NOMO-1 (cell line): ENCODE data around the gene CSHL1.
"Not testable (repeated sequence)": the region's sequence is repeated elsewhere in the genome, so short reads cannot be mapped to it uniquely, and the experiment has no call there.

Experiments
- DNase-seq, 2 experiments: peaks; one replicate each; lab custom pipeline; 2025; ENCODE audit not compliant: unreplicated experiment in 2 of 2; lab: John Stamatoyannopoulos, UW

Gene CSHL1

DNA sequence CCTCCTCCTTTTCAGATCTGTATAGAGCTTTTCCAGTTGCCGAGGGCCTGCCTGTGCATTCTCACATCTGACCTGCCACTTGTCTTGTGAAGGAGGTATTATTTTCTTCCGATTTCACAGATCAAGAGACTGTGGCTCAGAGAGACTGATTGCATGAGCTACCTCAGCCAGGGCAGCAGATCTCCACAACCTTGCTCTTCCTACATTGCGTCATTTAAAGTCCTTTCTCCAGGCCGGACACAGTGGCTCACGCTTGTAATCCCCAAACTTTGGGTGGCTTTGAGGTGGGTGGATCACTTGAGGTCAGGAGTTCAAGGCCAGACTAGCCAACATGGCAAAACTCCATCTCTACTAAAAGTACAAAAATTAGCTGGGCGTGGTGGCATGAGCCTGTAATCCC, 9.0 kb upstream of the CSHL1 start:
- DNase-seq, result not testable (repeated sequence)

DNA sequence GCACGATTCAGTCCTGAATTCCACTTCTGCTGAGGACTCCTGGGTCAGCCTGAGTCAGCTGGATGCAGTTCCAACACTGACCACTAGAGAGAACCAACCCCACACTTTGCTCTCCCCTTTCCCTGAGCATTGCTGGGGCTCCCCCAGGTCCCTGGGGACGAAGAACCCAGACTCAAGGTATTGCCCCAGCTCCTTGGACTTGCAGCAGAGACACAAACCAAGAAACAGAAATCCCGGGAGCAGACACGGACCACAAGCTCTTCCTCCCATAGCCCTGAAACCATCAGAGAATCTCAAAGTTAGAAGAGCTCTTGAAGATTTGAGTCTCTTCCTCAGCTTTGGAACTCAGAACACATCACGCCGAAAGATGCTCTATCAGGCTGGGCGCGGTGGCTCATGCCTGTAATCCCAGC, 8.3 kb upstream of the CSHL1 start:
- peak; percentile 8 to 26 for DNase-seq

DNA sequence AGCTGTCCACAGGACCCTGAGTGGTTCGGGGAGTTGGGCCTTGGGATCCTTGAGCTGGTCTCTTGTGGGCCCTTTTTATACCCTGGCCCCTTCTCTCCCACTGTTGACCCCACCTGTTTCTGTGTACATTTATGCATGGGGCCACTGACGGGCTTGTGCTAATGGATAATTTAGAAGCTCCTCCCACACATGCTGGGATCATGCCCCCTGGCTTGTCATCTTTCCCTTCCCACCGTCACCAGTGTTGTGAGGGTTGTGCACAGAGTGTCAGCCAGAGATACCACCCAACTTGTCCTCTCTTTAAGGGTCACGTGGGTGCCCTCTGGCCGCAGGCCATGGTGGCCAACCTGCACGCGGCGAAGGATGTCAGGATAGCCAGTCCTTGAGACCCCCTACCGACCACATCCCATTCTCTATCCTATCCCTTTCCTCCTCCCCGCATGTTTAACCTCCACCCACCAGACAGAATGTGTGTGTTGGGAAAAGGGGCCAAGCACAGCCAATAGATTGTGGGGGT, 7.8 kb upstream of the CSHL1 start, which contains the start of gene GH1:
Gene GH1, minus strand, starts transcription at position 51 of the 517 bp plus-strand sequence. CDS start 63 bp downstream, outside the sequence.
- DNase-seq, result not testable (repeated sequence)

DNA sequence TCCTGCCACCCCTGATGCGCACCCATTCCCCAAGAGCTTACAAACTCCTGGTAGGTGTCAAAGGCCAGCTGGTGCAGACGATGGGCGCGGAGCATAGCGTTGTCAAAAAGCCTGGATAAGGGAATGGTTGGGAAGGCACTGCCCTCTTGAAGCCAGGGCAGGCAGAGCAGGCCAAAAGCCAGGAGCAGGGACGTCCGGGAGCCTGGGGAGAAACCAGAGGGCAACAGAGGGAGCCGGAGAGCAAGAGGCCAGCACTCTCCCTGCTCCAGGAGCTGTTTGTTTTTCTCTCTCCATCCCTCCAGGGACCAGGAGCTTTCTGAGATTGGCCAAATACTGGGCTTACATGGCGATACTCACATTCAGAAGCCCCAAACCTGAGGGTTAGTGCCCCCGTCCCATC, 7.2 kb upstream of the CSHL1 start:
- DNase-seq, result no peak

DNA sequence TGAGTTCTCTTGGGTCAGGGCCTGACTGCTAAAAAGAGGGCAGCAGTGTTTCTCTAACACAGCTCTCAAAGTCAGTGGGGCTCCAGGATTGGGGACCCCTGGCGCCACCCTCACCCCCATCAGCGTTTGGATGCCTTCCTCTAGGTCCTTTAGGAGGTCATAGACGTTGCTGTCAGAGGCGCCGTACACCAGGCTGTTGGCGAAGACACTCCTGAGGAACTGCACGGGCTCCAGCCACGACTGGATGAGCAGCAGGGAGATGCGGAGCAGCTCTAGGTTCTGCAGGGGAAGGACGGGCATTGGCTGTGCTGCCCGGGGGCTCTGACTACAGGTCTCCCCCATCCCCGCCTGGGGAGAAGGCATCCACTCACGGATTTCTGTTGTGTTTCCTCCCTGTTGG, 6.6 kb upstream of the CSHL1 start:
- no peak for DNase-seq

DNA sequence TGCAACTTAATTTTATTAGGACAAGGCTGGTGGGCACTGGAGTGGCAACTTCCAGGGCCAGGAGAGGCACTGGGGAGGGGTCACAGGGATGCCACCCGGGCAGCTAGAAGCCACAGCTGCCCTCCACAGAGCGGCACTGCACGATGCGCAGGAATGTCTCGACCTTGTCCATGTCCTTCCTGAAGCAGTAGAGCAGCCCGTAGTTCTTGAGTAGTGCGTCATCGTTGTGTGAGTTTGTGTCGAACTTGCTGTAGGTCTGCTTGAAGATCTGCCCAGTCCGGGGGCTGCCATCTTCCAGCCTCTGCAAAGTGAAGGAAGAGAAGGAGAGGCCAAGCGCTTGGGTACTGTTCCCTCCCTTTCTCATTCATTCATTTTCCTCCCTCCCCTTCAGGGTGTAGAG, 6.1 kb upstream of the CSHL1 start:
- DNase-seq, result not testable (repeated sequence)

DNA sequence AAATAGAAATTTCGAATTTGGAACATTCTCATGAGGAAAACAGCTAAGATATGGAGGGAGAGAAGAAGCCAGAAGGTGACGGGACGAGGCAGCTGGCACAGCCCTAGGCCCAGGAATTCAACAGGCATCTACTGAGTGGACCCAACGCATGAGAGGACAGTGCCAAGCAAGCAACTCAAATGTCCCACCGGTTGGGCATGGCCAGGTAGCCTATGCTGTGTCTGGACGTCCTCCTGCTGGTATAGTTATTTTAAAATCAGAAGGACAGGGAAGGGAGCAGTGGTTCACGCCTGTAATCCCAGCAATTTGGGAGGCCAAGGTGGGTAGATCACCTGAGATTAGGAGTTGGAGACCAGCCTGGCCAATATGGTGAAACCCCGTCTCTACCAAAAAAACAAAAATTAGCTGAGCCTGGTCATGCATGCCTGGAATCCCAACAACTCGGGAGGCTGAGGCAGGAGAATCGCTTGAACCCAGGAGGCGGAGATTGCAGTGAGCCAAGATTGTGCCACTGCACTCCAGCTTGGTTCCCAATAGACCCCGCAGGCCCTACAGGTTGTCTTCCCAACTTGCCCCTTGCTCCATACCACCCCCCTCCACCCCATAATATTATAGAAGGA, 5.6 kb upstream of the CSHL1 start:
- DNase-seq, result no peak

DNA sequence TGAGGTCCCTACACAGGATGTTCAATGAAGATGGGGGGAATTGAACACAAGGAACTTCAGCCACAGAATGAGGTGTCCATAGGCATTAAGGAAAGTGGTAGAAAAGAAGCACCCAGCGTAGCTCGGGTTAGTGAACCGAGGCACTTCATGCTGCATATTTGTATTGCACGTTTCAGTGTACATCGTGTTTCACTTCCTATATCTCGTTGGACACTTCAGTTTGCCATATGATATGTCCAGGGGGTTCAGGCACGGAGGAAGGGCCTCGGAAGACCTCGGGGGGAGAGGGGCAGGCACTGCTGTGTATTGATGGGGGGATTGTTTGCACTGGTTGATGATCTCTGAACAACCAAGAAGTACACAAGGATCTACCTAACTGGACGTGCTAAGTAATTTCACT, 4.7 kb upstream of the CSHL1 start:
- peak in 1 of 2 experiments; percentile 49 for DNase-seq

DNA sequence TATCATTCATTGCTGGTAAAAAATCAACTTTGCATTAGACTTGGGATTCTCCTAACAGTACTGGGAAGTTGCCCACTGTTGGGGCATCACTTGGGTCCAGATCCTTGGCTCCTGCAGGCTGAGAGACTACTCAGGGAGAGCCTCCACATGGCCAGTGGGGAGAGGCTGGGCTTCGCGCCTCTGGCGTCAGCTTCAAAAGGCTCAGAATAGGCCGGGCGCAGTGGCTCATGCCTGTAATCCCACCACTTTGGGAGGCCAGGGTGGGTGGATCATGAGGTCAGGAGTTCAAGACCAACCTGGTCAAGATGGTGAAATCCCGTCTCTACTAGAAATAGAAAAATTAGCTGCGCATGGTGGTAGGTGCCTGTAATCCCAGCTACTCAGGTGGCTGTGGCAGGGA, 3.4 kb upstream of the CSHL1 start:
- DNase-seq, result no peak

DNA sequence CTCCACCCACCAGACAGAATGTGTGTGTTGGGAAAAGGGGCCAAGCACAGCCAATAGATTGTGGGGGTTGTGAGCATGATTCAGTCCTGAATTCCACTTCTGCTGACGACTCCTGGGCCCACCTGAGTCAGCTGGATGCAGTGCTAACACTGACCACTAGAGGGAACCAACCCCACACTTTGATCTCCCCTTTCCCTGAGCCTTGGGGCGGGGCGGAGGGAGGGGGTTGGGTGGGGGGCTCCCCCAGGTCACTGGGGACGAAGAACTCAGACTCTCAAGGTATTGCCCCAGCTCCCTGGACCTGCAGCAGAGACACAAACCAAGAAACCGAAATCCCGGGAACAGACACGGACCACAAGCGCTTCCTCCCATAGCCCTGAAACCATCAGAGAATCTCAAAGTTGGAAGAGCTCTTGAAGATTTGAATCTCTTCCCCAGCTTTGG, 621 bp upstream of the CSHL1 start:
- DNase-seq, result no peak

DNA sequence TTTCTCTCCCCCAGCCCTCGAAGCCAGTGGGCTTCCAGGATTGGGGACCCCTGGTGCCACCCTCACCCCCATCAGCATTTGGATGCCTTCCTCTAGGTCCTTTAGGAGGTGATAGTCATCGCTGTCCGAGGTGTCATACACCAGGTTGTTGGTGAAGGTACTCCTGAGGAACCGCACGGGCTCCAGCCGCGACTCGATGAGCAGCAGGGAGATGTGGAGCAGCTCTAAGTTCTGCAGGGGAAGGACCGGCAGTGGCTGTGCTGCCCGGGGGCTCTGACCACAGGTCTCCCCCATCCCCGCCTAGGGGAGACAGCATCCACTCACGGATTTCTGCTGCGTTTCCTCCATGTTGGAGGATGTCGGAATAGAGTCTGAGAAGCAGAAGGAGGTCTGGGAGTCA, 962 bp downstream of the CSHL1 start:
- no peak for DNase-seq

DNA sequence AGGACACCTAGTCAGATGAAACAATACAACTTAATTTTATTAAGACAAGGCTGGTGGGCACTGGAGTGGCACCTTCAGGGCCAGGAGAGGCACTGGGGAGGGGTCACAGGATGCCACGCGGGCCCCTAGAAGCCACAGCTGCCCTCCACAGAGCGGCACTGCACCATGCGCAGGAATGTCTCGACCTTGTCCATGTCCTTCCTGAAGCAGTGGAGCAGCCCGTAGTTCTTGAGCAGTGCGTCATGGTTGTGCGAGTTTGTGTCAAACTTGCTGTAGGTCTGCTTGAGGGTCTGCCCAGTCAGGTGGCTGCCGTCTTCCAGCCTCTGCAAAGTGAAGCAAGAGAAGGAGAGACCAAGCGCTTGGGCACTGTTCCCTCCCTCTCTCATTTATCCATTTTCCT, 1.5 kb downstream of the CSHL1 start:
- not testable (repeated sequence) for DNase-seq

DNA sequence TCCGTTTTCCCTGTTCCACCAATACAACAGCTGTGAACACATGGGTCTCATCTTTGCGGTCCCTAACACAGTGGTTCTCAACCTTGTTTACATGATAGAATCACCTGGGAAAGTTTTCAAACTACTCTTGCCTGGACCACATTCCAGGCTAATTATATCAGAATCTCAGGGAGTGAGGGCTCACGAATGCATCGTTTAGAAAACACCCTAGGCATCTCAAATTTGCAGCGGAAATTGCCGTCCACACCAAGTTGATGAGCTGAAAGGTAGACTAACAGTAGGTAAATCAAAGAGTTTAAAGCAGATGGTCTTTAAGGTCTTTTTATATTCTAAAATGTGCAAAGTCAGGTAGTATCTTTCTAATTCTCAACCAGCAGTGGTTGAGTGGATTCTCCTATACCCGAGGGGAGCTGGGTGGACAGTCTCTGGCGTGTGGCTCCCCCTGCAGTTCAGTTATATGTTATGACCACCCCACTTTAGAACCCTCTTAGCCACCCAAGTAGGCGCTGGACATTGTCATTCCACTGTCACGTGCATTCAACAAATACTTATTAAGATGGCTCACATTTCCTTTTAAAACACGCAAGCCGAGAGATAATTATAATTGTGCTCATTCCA, 3.8 kb downstream of the CSHL1 start:
- DNase-seq, result not testable (repeated sequence)

DNA sequence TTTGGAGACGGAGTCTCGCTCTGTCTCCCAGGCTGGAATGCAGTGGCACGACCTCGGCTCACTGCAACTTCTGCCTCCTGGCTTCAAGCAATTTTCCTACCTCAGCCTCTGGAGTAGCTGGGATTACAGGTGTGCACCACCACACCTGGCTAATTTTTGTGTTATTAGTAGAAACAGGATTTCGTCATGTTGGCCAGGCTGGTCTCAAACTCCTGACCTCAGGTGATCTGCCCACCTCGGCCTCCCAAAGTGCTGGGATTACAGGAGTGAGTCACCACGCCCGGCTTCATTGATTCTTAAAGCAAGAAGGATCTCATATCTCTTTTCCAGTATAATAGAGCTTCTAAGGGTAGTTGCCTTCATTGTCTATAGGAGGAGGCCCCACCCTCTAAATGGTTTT, 6.3 kb downstream of the CSHL1 start:
- not testable (repeated sequence) for DNase-seq

DNA sequence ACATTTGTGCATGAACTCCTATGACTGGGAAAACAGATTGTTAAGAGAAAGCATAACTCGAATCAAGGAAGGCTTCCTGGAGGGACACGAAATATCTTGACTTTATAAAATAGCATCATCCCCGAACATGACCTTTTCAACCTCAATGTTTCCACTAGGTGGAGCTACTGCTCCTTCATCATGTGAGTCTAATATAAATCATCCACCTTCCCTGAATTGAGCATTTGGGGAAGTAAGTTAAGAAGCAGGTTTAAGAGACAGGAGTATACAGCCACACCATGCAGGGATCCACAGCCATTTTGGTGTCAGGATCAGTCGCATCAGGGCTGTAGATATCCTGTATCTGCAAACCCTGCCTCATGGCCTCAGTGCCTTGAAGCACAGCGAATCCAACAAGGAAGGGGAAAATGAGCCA, 7.3 kb downstream of the CSHL1 start:
- not testable (repeated sequence) for DNase-seq

DNA sequence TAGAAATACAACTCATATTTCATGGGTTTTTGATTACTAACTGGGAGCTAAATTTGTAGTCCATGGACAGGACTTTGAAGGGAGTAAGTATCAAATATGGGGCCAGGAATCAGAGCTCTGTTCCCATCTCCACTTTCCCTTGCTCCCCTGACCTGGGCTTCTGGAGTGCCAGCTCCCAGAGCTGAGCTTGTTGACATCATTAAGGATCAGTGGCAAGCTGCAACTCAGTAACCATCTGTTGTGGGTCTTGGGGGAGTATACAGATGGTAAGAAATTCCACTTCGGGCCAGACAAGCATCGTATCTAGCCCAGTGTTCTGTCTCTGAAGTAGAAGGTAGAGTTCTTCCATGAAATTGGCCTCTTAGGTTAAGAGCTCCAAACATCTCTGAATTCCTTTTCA, 9.1 kb downstream of the CSHL1 start:
- DNase-seq, result not testable (repeated sequence)

DNA sequence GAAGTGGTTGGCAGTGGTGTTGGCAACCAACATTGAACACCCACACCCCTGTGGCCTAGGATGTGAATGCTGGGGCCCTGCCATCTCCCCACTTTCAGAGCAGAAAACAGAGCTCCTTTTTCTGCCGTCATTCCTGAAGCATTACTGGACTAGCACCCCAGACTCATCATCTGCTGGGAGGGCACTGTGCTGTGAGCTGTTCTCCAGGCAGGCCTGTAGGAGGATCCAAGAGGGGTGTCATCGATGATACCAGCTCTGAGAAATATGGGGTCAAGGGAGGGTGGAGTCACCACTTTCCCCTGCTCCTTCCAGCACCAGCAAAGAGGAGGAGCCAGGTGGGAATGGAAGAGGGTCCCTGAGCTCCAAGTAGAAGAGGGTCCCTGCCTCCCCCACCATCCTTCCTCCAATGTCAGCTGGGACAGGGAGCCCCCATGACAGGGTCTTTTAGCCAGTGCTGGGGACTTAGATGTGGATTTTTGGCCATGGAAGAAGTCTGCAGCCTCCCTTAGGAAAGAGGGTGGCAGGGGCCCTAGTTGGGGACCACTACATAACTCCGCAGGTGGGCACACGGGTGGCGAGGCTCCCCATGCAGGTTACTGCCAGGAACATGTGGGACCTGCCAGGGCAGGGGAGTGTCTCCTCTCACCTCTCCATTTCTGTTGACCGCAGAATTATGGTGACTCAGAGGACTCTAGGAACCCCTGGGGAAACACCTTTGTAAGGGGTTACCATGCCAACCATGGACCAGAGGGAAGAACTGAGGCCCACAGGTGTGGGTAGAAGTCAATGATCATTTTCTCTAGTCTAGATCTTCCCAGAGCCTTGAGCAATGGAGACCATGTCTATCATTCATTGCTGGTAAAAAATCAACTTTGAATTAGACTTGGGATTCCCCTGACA, 11.9 kb downstream of the CSHL1 start:
- DNase-seq, result not testable (repeated sequence)

DNA sequence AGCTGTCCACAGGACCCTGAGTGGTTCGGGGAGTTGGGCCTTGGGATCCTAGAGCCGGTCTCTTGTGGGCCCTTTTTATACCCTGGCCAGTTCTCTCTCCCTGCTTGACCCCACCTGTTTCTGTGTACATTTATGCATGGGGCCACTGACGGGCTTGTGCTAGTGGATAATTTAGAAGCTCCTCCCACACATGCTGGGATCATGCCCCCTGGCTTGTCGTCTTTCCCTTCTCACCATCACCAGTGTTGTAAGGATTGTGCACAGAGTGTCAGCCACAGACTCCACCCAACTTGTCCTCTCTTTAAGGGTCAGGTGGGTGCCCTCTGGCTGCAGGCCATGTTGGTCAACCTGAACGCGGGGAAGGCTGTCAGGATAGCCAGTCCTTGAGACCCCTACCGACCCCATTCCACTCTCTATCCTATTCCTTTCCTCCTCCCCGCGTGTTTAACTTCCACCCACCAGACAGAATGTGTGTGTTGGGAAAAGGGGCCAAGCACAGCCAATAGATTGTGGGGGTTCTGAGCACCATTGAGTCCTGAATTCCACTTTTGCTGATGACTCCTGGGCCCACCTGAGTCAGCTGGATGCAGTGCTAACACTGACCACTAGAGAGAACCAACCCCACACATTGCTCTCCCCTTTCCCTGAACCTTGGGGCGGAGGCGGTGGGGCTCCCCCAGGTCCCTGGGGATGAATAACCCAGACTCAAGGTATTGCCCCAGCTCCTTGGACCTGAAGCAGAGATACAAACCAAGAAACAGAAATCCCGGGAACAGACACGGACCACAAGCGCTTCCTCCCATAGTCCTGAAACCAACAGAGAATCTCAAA, 14.3 kb downstream of the CSHL1 start, which contains the start of gene CSH1:
Gene CSH1, minus strand, starts transcription at position 51 of the 831 bp plus-strand sequence. CDS start 63 bp downstream, outside the sequence.
- not testable (repeated sequence) for DNase-seq

DNA sequence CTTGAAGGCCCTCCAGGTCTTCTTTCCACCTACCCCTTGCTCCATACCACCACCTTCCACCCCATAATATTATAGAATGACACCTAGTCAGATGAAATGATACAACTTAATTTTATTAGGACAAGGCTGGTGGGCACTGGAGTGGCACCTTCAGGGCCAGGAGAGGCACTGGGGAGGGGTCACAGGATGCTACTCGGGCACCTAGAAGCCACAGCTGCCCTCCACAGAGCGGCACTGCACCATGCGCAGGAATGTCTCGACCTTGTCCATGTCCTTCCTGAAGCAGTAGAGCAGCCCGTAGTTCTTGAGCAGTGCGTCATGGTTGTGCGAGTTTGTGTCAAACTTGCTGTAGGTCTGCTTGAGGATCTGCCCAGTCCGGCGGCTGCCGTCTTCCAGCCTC, 16.2 kb downstream of the CSHL1 start:
- DNase-seq, result not testable (repeated sequence)

DNA sequence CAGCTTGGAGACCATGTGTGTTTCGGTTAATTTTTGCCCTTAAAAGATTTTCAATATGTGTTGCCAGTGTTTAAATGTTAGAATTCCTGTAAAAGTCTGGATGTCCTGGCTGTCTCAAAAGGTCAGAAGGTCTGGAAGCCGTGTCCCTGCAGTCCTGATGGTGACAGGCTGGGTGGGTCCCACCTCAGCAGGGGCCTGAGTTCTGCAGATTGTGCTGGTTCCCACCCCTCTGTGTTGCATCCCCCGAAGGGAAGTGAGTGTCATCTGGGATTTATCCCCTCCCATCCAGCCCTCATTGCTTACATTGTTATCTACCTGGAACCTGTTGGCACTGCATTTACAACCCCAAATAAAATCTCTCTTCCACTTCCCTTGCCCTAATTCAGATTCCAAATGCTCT, 17.0 kb downstream of the CSHL1 start:
- DNase-seq, result not testable (repeated sequence)
